ENCODE results near the gene TBC1D8B.
"Not testable (repeated sequence)": the region's sequence is repeated elsewhere in the genome, so short reads cannot be mapped to it uniquely, and the experiment has no call there.

TBC1D8B gene

GRCh38 chrX:106802388-106803275, at the start of gene TBC1D8B:
TBC1D8B (plus strand) TSS chrX:106802673; CDS start chrX:106802854, 181 bp downstream.
- Mint-ChIP-seq H3K4me1 (peaks cover 12% of the 10 kb centered on the region), H3K4me3 (peak within 1 kb of the TSS; percentile 95), H3K27ac (no peak within 1 kb of the TSS), H3K36me3 (ENCODE audit: low read depth) (no peaks in the 10 kb centered on the region), H3K9me3 (peaks cover 19% of the 10 kb centered on the region), H3K27me3 (ENCODE audit: low read depth, poor library complexity) (peaks cover 68% of the 10 kb centered on the region)
- peak; percentile 61 for DNase-seq
- TF ChIP-seq, protein P1, sequence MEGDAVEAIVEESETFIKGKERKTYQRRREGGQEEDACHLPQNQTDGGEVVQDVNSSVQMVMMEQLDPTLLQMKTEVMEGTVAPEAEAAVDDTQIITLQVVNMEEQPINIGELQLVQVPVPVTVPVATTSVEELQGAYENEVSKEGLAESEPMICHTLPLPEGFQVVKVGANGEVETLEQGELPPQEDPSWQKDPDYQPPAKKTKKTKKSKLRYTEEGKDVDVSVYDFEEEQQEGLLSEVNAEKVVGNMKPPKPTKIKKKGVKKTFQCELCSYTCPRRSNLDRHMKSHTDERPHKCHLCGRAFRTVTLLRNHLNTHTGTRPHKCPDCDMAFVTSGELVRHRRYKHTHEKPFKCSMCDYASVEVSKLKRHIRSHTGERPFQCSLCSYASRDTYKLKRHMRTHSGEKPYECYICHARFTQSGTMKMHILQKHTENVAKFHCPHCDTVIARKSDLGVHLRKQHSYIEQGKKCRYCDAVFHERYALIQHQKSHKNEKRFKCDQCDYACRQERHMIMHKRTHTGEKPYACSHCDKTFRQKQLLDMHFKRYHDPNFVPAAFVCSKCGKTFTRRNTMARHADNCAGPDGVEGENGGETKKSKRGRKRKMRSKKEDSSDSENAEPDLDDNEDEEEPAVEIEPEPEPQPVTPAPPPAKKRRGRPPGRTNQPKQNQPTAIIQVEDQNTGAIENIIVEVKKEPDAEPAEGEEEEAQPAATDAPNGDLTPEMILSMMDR (IDR thresholded peaks at IDR 0.05) = no peak

DNA sequence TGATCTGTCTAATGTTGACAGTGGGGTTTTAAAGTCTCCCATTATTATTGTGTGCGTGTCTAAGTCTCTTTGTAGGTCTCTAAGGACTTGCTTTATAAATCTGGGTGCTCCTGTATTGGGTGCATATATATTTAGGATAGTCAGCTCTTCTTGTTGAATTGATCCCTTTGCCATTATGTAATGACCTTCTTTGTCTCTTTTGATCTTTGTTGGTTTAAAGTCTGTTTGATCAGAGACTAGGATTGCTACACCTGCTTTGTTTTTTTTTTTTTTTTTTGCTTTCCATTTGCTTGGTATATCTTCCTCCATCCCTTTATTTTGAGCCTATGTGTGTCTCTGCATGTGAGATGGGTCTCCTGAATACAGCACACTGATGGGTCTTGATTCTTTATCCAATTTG, 33.2 kb upstream of the TBC1D8B start:
- H3K27me3 Mint-ChIP-seq (ENCODE audit: low read depth, poor library complexity); DNase-seq; H3K4me1 Mint-ChIP-seq; H3K27ac Mint-ChIP-seq; H3K36me3 Mint-ChIP-seq (ENCODE audit: low read depth); H3K4me3 Mint-ChIP-seq: not testable (repeated sequence)
- peaks cover 28% of the 10 kb centered on the region for H3K9me3 Mint-ChIP-seq

GRCh38 chrX:106774981-106775380, 27.5 kb upstream of the TBC1D8B start:
- no peak overlapping the region for H3K4me3 Mint-ChIP-seq
- H3K9me3 Mint-ChIP-seq = peaks cover 10% of the 10 kb centered on the region
- DNase-seq = no peak
- no peak overlapping the region for H3K27ac Mint-ChIP-seq
- no peaks in the 10 kb centered on the region for H3K27me3 Mint-ChIP-seq (ENCODE audit: low read depth, poor library complexity)
- TF ChIP-seq, protein P1 (IDR thresholded peaks at IDR 0.05) = no peak
- no peaks in the 10 kb centered on the region for H3K4me1 Mint-ChIP-seq
- H3K36me3 Mint-ChIP-seq (ENCODE audit: low read depth) = no peaks in the 10 kb centered on the region

GRCh38 chrX:106780264-106780663, 22.2 kb upstream of the TBC1D8B start:
- H3K27me3 Mint-ChIP-seq (ENCODE audit: low read depth, poor library complexity) = peaks cover 6% of the 10 kb centered on the region
- no peak overlapping the region for H3K27ac Mint-ChIP-seq
- H3K4me3 Mint-ChIP-seq = no peak overlapping the region
- TF ChIP-seq, protein P1 (IDR thresholded peaks at IDR 0.05) = no peak
- no peaks in the 10 kb centered on the region for H3K36me3 Mint-ChIP-seq (ENCODE audit: low read depth)
- no peak for DNase-seq
- H3K4me1 Mint-ChIP-seq = no peaks in the 10 kb centered on the region
- H3K9me3 Mint-ChIP-seq = no peaks in the 10 kb centered on the region

DNA sequence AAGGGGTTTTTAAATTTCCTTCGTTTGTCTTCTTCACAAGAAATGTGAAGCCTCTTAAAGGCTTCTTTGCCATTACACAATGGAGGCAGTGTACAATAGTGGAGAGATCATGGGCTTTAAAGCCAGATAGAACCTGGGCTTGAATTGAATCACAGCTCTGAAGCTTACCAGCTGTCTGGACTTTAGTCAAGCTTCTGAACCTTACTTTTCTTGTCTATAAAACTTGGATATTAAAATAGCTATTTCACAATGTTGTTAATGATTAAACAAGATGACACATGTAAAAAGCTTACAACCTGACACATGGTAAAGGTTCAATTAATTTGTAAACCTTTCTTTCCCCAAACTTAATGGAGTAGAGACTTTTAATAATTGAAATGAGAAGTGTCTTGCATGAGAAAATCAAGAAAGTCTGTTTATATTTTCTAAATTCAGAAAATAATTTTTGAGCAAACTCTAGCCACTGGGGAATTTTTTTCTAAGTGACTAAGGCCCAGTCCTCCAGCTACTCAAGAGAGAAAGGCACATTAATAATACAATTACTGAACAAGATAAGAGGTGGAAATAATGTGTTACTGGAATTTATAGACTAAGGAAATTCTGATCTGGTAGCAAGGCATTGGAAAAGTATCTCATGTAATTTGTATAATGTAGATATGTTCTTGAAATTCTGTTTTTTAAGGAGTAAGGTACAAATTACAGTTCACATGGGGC, 21.7 kb upstream of the TBC1D8B start:
- H3K27me3 Mint-ChIP-seq (ENCODE audit: low read depth, poor library complexity) = peaks cover 6% of the 10 kb centered on the region
- no peak for DNase-seq
- H3K4me1 Mint-ChIP-seq = no peaks in the 10 kb centered on the region
- H3K36me3 Mint-ChIP-seq (ENCODE audit: low read depth) = no peaks in the 10 kb centered on the region
- no peaks in the 10 kb centered on the region for H3K9me3 Mint-ChIP-seq
- no peak overlapping the region for H3K27ac Mint-ChIP-seq
- no peak overlapping the region for H3K4me3 Mint-ChIP-seq
- TF ChIP-seq, protein P1 (IDR thresholded peaks at IDR 0.05) = no peak

GRCh38 chrX:106783716-106784115, 18.8 kb upstream of the TBC1D8B start:
- no peaks in the 10 kb centered on the region for H3K36me3 Mint-ChIP-seq (ENCODE audit: low read depth)
- no peaks in the 10 kb centered on the region for H3K4me1 Mint-ChIP-seq
- DNase-seq = no peak
- H3K9me3 Mint-ChIP-seq = no peaks in the 10 kb centered on the region
- H3K4me3 Mint-ChIP-seq = no peak overlapping the region
- H3K27ac Mint-ChIP-seq = no peak overlapping the region
- peaks cover 6% of the 10 kb centered on the region for H3K27me3 Mint-ChIP-seq (ENCODE audit: low read depth, poor library complexity)
- TF ChIP-seq, protein P1 (IDR thresholded peaks at IDR 0.05) = no peak

All from nephron progenitor cell (in vitro differentiated cells).